Erythroblast (primary cell): ENCODE data around the gene SNPH.

ENCODE experiments used
- GATA1 ChIP-seq: IDR thresholded peaks from 2 replicates; pipeline ENCODE4 v1.6.1; 2011; ENCODE audit warnings: low read depth, mild to moderate bottlenecking, control low read depth, low read length, moderate library complexity
- POLR2A ChIP-seq: IDR thresholded peaks from 2 replicates; pipeline ENCODE4 v1.6.1; 2011; ENCODE audit warnings: mild to moderate bottlenecking, low read length

DNA sequence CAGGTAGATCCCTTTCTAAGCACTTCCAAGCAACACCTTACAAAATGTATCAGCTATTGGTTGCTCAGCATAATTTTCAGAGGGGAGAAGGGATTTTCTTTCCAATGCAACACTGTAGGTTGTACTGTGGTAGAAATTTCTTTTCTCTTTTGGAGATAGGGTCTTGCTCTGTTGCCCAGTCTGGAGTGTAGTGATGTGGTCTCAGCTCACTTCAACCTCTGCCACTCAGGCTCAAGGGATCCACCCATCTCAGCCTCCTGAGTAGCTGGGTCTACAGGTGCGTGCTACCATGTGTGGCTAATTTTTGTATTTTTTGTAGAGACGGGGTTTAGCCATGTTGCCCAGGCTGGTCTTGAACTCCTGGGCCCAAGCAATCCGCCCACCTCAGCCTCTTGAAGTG, 24.0 kb upstream of the SNPH start:
- no peak for TF ChIP-seq POLR2A
- TF ChIP-seq GATA1, result no peak
